Measurements from ENCODE around the gene FOXP1. TPM values are rescaled to one million over a fixed set of nuclear protein-coding genes. Genes with fewer than 3 reads are reported as not detected.
A peak's percentile ranks its signal among the peaks of the same experiment; 100 is the strongest.

Gene FOXP1
- total RNA-seq, 1 experiment from 2014 or later = 35.9 TPM

GRCh38 chr3:71177375-71177774, 406.2 kb downstream of the FOXP1 start:
- no peak for DNase-seq (ENCODE audit: low read depth)

- no peak for DNase-seq (ENCODE audit: low read depth)
Observed at GRCh38 chr3:71176366-71176765, 407.2 kb downstream of the FOXP1 start.

- no peak for DNase-seq (ENCODE audit: low read depth)
Observed at GRCh38 chr3:71175691-71176365, 407.7 kb downstream of the FOXP1 start.

- DNase-seq (ENCODE audit: low read depth) = no peak
Observed at GRCh38 chr3:71172951-71173350, 410.6 kb downstream of the FOXP1 start.

GRCh38 chr3:71172189-71172588, 411.3 kb downstream of the FOXP1 start:
- DNase-seq (ENCODE audit: low read depth) = no peak

- no peak for DNase-seq (ENCODE audit: low read depth)
Observed at GRCh38 chr3:71171247-71171646, 412.3 kb downstream of the FOXP1 start.

- no peak for DNase-seq (ENCODE audit: low read depth)
Observed at GRCh38 chr3:71168880-71169411, 414.6 kb downstream of the FOXP1 start.

- DNase-seq (ENCODE audit: low read depth) = no peak
Observed at GRCh38 chr3:71168121-71168721, 415.3 kb downstream of the FOXP1 start.

GRCh38 chr3:71166339-71167240, 416.9 kb downstream of the FOXP1 start:
- no peak for DNase-seq (ENCODE audit: low read depth)

- no peak for DNase-seq (ENCODE audit: low read depth)
Observed at GRCh38 chr3:71164881-71165280, 418.6 kb downstream of the FOXP1 start.

GRCh38 chr3:71163198-71163918, 420.2 kb downstream of the FOXP1 start:
- DNase-seq (ENCODE audit: low read depth) = no peak

- DNase-seq (ENCODE audit: low read depth) = no peak
Observed at GRCh38 chr3:71162221-71162620, 421.3 kb downstream of the FOXP1 start.

- peak; percentile 28 for DNase-seq (ENCODE audit: low read depth)
Observed at GRCh38 chr3:71160785-71161546, 422.6 kb downstream of the FOXP1 start.

- no peak for DNase-seq (ENCODE audit: low read depth)
Observed at GRCh38 chr3:71156062-71156665, 427.4 kb downstream of the FOXP1 start.

GRCh38 chr3:71154846-71155245, 428.7 kb downstream of the FOXP1 start:
- DNase-seq (ENCODE audit: low read depth) = no peak

- no peak for DNase-seq (ENCODE audit: low read depth)
Observed at GRCh38 chr3:71153713-71154112, 429.8 kb downstream of the FOXP1 start.

- DNase-seq (ENCODE audit: low read depth) = no peak
Observed at GRCh38 chr3:71152892-71153265, 430.6 kb downstream of the FOXP1 start.

GRCh38 chr3:71152039-71152891, 431.3 kb downstream of the FOXP1 start:
- DNase-seq (ENCODE audit: low read depth) = no peak
